HEK293 (cell line): ENCODE results near the gene NTNG1.

Experiments
- CTCF ChIA-PET: fragments of 350-600 bp; formaldehyde crosslinking; extraction: SDS; loops from one replicate; lab custom pipeline; 2021; ENCODE audit warnings: antibody characterized with exemption; lab: Yijun Ruan, JAX
- POLR2A ChIA-PET: fragments of 300-600 bp; formaldehyde crosslinking; extraction: SDS; loops from one replicate; lab custom pipeline; 2020; ENCODE audit warnings: antibody characterized with exemption, inconsistent platforms; lab: Yijun Ruan, JAX
- H3K27ac ChIP-seq: fragments of 200-500 bp; sonication (Bioruptor generic); 2 replicates; pipeline ENCODE4 v1.5.1; 2014; ENCODE audit warnings: low read depth, low read length, control low read depth, inconsistent platforms; ENCODE audit errors: extremely low read depth
- H3K36me3 ChIP-seq, 2 experiments: fragments of 200-500 bp in 1 of 2; sonication (Bioruptor generic) in 1 of 2; 1 replicate in 1 of 2; 2 replicates in 1 of 2; pipeline ENCODE4 v1.5.1; 2014 to 2017; ENCODE audit warnings: inconsistent platforms in 2 of 2, low read length in 2 of 2; ENCODE audit not compliant: control insufficient read depth in 2 of 2, insufficient read depth in 1 of 2
- H3K4me1 ChIP-seq: fragments of 200-500 bp; sonication (Bioruptor generic); 2 replicates; pipeline ENCODE4 v1.5.1; 2014; ENCODE audit warnings: mild to moderate bottlenecking, low read length, inconsistent platforms; ENCODE audit not compliant: control insufficient read depth, insufficient read depth
- H3K4me3 ChIP-seq: 2 replicates; pipeline ENCODE4 v1.5.1; 2011; ENCODE audit warnings: low read depth, mild to moderate bottlenecking, control low read depth, low read length, moderate library complexity
- H3K9me3 ChIP-seq: fragments of 200-500 bp; sonication (Bioruptor generic); 2 replicates; pipeline ENCODE4 v1.5.1; 2014; ENCODE audit warnings: low read depth, low read length, inconsistent platforms; ENCODE audit not compliant: control insufficient read depth, insufficient read depth
- BCL11A ChIP-seq: fragments of 450-650 bp; formaldehyde crosslinking; IDR thresholded peaks from 2 replicates; pipeline ENCODE4 v1.5.1; 2016; ENCODE audit warnings: low read depth, missing biosample characterization, missing genetic modification characterization
- OVOL3 ChIP-seq: fragments of 450-650 bp; formaldehyde crosslinking; IDR thresholded peaks from 2 replicates; pipeline ENCODE4 v1.5.1; 2016; ENCODE audit warnings: missing biosample characterization, missing genetic modification characterization
- PATZ1 ChIP-seq: fragments of 450-650 bp; formaldehyde crosslinking; IDR thresholded peaks from 2 replicates; pipeline ENCODE4 v1.5.1; 2016; ENCODE audit warnings: missing biosample characterization, missing genetic modification characterization
- ZBTB26 ChIP-seq: fragments of 450-650 bp; formaldehyde crosslinking; optimal IDR thresholded peaks from 2 replicates; pipeline ENCODE3; 2016; ENCODE audit warnings: missing biosample characterization, mild to moderate bottlenecking, missing genetic modification characterization
- ZBTB6 ChIP-seq: fragments of 450-650 bp; formaldehyde crosslinking; IDR thresholded peaks from 2 replicates; pipeline ENCODE4 v1.5.1; 2017; ENCODE audit warnings: missing biosample characterization, missing genetic modification characterization
- ZEB2 ChIP-seq: fragments of 450-650 bp; formaldehyde crosslinking; IDR thresholded peaks from 2 replicates; pipeline ENCODE4 v1.5.1; 2016; ENCODE audit warnings: missing biosample characterization, missing genetic modification characterization
- ZFP69B ChIP-seq: fragments of 450-650 bp; formaldehyde crosslinking; IDR thresholded peaks from 2 replicates; pipeline ENCODE4 v1.5.1; 2016; ENCODE audit warnings: missing biosample characterization, missing genetic modification characterization
- ZNF132 ChIP-seq: fragments of 450-650 bp; formaldehyde crosslinking; IDR thresholded peaks from 2 replicates; pipeline ENCODE4 v1.5.1; 2017; ENCODE audit warnings: missing biosample characterization, missing genetic modification characterization, borderline replicate concordance
- ZNF157 ChIP-seq: fragments of 450-650 bp; formaldehyde crosslinking; IDR thresholded peaks from 2 replicates; pipeline ENCODE4 v1.5.1; 2016; ENCODE audit warnings: missing biosample characterization, missing genetic modification characterization
- ZNF239 ChIP-seq: fragments of 450-650 bp; formaldehyde crosslinking; IDR thresholded peaks from 2 replicates; pipeline ENCODE4 v1.5.1; 2016; ENCODE audit warnings: missing biosample characterization, missing genetic modification characterization
- ZNF266 ChIP-seq: fragments of 450-650 bp; formaldehyde crosslinking; IDR thresholded peaks from 2 replicates; pipeline ENCODE4 v1.5.1; 2016; ENCODE audit warnings: missing biosample characterization, missing genetic modification characterization, low read depth
- ZNF311 ChIP-seq: fragments of 450-650 bp; formaldehyde crosslinking; IDR thresholded peaks from 2 replicates; pipeline ENCODE4 v1.5.1; 2017; ENCODE audit warnings: missing biosample characterization, missing genetic modification characterization, borderline replicate concordance
- ZNF350 ChIP-seq: fragments of 450-650 bp; formaldehyde crosslinking; IDR thresholded peaks from 2 replicates; pipeline ENCODE4 v1.5.0; 2017; ENCODE audit warnings: missing biosample characterization, mild to moderate bottlenecking, missing genetic modification characterization
- ZNF394 ChIP-seq: fragments of 450-650 bp; formaldehyde crosslinking; IDR thresholded peaks from 2 replicates; pipeline ENCODE4 v1.5.1; 2016; ENCODE audit warnings: missing biosample characterization, missing genetic modification characterization, mild to moderate bottlenecking, moderate library complexity, borderline replicate concordance
- ZNF404 ChIP-seq: fragments of 450-650 bp; formaldehyde crosslinking; IDR thresholded peaks from 2 replicates; pipeline ENCODE4 v1.5.1; 2017; ENCODE audit warnings: missing biosample characterization, missing genetic modification characterization
- ZNF521 ChIP-seq: fragments of 450-650 bp; formaldehyde crosslinking; IDR thresholded peaks from 2 replicates; pipeline ENCODE4 v1.5.1; 2017; ENCODE audit warnings: missing biosample characterization, mild to moderate bottlenecking, missing genetic modification characterization
- ZNF544 ChIP-seq: fragments of 450-650 bp; formaldehyde crosslinking; IDR thresholded peaks from 2 replicates; pipeline ENCODE4 v1.5.0; 2017; ENCODE audit warnings: missing biosample characterization, missing genetic modification characterization
- ZNF561 ChIP-seq: fragments of 450-650 bp; IDR thresholded peaks from 2 replicates; pipeline ENCODE4 v1.5.1; 2018; ENCODE audit warnings: missing biosample characterization, missing genetic modification characterization, borderline replicate concordance
- ZNF664 ChIP-seq: fragments of 450-650 bp; formaldehyde crosslinking; IDR thresholded peaks from 2 replicates; pipeline ENCODE4 v1.5.1; 2016; ENCODE audit warnings: missing biosample characterization, missing genetic modification characterization
- ZNF777 ChIP-seq: fragments of 450-650 bp; formaldehyde crosslinking; IDR thresholded peaks from 2 replicates; pipeline ENCODE4 v1.5.1; 2017; ENCODE audit warnings: missing biosample characterization, missing genetic modification characterization, borderline replicate concordance
- ZNF843 ChIP-seq: fragments of 450-650 bp; formaldehyde crosslinking; IDR thresholded peaks from 2 replicates; pipeline ENCODE4 v1.5.1; 2016; ENCODE audit warnings: missing biosample characterization, missing genetic modification characterization
- ZSCAN18 ChIP-seq: fragments of 450-650 bp; formaldehyde crosslinking; IDR thresholded peaks from 2 replicates; pipeline ENCODE4 v1.5.1; 2016; ENCODE audit warnings: missing biosample characterization, missing genetic modification characterization
- ZSCAN23 ChIP-seq: fragments of 450-650 bp; formaldehyde crosslinking; IDR thresholded peaks from 2 replicates; pipeline ENCODE4 v1.5.1; 2016; ENCODE audit warnings: missing biosample characterization, missing genetic modification characterization
- ZXDB ChIP-seq: fragments of 450-650 bp; formaldehyde crosslinking; IDR thresholded peaks from 2 replicates; pipeline ENCODE4 v1.5.1; 2016; ENCODE audit warnings: missing biosample characterization, missing genetic modification characterization

Gene NTNG1

GRCh38 chr1:107443027-107443426 is 302.2 kb downstream of the NTNG1 start:
- no peak for TF ChIP-seq ZEB2
- no peak for TF ChIP-seq ZSCAN18
- no peak for TF ChIP-seq ZNF394 (tag by site-specific recombination)
- no peak for TF ChIP-seq ZNF132
- no peak overlapping the region for H3K4me3 ChIP-seq
- H3K4me1 ChIP-seq: no peaks in the 10 kb centered on the region
- ChIA-PET POLR2A (no interaction called here), CTCF (no interaction called here)
- no peaks in the 10 kb centered on the region for H3K36me3 ChIP-seq
- no peaks in the 10 kb centered on the region for H3K9me3 ChIP-seq
- no peak overlapping the region for H3K27ac ChIP-seq

GRCh38 chr1:107443860-107444259 is 303.0 kb downstream of the NTNG1 start:
- POLR2A ChIA-PET: no interaction called here
- no peak overlapping the region for H3K27ac ChIP-seq
- H3K9me3 ChIP-seq: no peaks in the 10 kb centered on the region
- CTCF ChIA-PET: interaction anchor here (0.6 kb wide), 2 partner anchors 227 to 242 kb away, joined by 3 to 4 read pairs; no protein-coding TSS in a partner anchor
- H3K4me1 ChIP-seq: no peaks in the 10 kb centered on the region
- no peak overlapping the region for H3K4me3 ChIP-seq
- H3K36me3 ChIP-seq: no peaks in the 10 kb centered on the region
- TF ChIP-seq ZNF239 (tag by site-specific recombination) (no peak), ZBTB26 (tag by site-specific recombination) (no peak)

GRCh38 chr1:107444302-107444701 is 303.5 kb downstream of the NTNG1 start:
- Histone ChIP-seq H3K4me3 (no peak overlapping the region), H3K36me3 (no peaks in the 10 kb centered on the region), H3K9me3 (no peaks in the 10 kb centered on the region), H3K27ac (no peak overlapping the region), H3K4me1 (no peaks in the 10 kb centered on the region)
- CTCF ChIA-PET: interaction anchor here (0.6 to 2.3 kb wide), 3 partner anchors 10 to 243 kb away, joined by 3 to 8 read pairs (median 3); no protein-coding TSS in a partner anchor
- POLR2A ChIA-PET: no interaction called here
- TF ChIP-seq ZNF350 (tag by site-specific recombination): no peak
- no peak for TF ChIP-seq ZNF132
- TF ChIP-seq ZNF843 (tag by site-specific recombination): no peak
- TF ChIP-seq PATZ1 (tag by site-specific recombination): no peak
- no peak for TF ChIP-seq ZNF521 (tag by site-specific recombination)
- no peak for TF ChIP-seq ZNF777 (tag by site-specific recombination)
- no peak for TF ChIP-seq ZFP69B (tag by site-specific recombination)
- TF ChIP-seq ZNF561 (tag by site-specific recombination): no peak
- no peak for TF ChIP-seq ZXDB (tag by site-specific recombination)
- no peak for TF ChIP-seq ZNF157 (tag by site-specific recombination)
- TF ChIP-seq ZNF266 (tag by site-specific recombination): no peak
- no peak for TF ChIP-seq ZSCAN23 (tag by site-specific recombination)
- no peak for TF ChIP-seq ZNF664 (tag by site-specific recombination)
- no peak for TF ChIP-seq ZNF404 (tag by site-specific recombination)
- TF ChIP-seq ZNF544 (tag by site-specific recombination): no peak
- no peak for TF ChIP-seq ZBTB6
- TF ChIP-seq ZNF311 (tag by site-specific recombination): no peak
- TF ChIP-seq BCL11A (tag by site-specific recombination): no peak
- no peak for TF ChIP-seq OVOL3 (tag by site-specific recombination)
